ENCODE measurements around the gene MOGAT3.
A peak's percentile ranks its signal among the peaks of the same experiment; 100 is the strongest.

MOGAT3 gene

GRCh38 chr7:101233907-101234547 lies 33.2 kb upstream of the MOGAT3 start:
- no peak for DNase-seq

- DNase-seq = peak; percentile 44
These were observed 31.5 kb upstream of the MOGAT3 start for GRCh38 chr7:101232141-101232850.

GRCh38 chr7:101231644-101232043 lies 30.8 kb upstream of the MOGAT3 start:
- DNase-seq = no peak

- no peak for DNase-seq
These were observed 25.9 kb upstream of the MOGAT3 start for GRCh38 chr7:101226721-101227120.

- DNase-seq = no peak
These were observed 24.8 kb upstream of the MOGAT3 start for GRCh38 chr7:101225650-101226049.

DNA sequence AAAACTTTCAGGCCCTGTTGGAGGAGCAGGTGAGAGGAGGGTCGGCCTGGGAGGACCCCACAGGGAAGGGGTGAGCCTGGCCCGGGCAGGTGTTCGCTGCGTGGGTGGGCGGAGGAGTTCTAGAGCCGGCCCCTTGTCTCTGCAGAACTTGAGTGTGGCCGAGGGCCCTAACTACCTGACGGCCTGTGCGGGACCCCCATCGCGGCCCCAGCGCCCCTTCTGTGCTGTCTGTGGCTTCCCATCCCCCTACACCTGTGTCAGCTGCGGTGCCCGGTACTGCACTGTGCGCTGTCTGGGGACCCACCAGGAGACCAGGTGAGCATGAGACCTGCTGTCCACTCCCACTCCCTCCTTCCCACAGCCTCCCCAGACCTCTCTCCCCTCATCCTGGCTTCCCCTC lies 22.7 kb upstream of the MOGAT3 start:
- no peak for DNase-seq

DNA sequence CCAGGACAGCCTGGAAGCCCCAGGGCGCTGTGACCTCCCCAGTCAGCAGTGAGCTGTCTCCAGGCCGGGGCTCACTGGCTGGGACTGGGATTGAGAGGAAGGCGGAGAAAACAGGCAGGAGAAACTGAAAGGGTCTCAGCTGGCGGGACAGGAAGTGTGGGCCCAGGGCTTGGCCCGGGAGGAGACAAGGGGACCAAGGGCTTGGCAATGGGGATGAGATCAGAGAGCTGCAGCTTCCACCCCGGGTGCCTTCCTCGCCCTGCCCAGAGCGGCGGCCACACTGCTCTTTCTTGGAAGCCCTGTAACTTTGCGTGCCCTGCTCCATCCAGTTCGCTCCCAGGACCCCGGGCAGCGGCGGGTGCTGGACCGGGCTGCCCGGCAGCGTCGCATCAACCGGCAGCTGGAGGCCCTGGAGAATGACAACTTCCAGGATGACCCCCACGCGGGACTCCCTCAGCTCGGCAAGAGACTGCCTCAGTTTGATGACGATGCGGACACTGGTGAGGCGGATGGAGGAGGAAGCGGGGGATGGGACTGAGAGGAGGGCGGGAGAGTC lies 21.5 kb upstream of the MOGAT3 start:
- no peak for DNase-seq

DNA sequence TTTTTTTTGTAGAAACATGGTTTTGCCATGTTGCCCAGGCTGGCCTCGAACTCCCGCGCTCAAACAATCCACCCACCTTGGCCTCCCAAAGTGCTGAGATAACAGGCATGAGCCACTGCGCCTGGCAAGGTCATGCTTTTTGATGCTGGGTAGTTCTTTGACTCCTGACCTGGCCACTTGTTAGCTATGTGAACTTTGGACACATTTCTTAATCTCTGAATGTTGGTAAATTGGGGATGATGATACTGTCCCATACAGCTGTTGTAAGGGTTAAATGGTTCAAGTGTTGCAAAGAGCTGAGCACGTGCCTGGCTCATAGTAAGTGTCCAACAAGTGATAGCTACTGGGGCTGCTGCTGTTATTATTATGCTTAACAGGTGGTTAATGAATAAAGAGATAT lies 19.5 kb upstream of the MOGAT3 start:
- no peak for DNase-seq

DNA sequence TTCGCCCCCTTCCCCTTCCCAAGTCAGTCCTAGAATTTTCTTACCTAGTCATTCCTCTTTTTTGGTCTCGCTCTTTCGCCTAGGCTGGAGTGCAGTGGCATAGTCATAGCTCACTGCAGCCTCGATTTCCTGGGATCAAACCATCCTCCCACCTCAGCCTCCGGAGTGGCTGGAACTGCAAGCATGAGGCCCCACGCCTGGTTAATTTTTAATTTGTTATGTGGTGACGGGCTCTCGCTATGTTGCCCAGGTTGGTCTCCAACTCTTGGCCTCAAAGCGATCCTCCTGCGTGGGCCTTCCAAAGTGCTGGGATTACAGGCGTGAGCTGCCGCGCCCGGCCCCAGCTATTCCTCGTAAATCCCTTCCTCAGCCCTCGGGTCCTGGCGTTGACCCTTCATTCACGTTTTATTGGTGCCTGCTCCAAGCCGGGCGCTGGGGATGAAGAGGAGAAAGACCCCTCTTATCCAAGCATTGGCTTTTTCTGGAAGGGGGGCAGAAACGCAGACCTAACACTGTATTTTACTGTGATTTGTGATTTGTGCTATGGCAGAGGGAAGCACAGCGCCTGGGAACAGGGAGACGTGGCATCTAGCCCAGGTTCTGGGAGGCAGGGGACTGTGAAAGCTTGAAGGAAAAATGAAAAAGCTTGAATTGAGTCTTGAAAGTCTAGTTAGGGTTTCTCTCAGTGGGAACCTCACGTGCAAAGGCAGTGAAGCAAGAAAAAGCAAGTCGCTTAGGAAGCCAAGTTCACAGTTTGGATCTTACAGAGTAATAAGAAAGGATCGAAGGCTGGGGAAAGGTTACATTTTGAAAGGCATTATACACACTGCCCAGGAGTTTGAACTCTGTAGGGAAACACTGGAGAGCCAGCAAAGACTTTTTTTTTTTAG lies 17.6 kb upstream of the MOGAT3 start:
- DNase-seq = no peak

GRCh38 chr7:101217388-101218235 lies 16.8 kb upstream of the MOGAT3 start, which contains the start of the genes PLOD3 and ZNHIT1:
Gene PLOD3, minus strand, starts transcription at chr7:101217581. Its CDS starts 307 bp downstream, at chr7:101217274.
Gene ZNHIT1, plus strand, starts transcription at chr7:101218165. Its CDS starts 31 bp downstream, at chr7:101218196.
- DNase-seq = peak; percentile 95

- no peak for DNase-seq
These were observed 16.1 kb upstream of the MOGAT3 start for GRCh38 chr7:101216860-101217387.

- no peak for DNase-seq
These were observed 15.4 kb upstream of the MOGAT3 start for GRCh38 chr7:101216001-101216859.

GRCh38 chr7:101212014-101212413 lies 11.2 kb upstream of the MOGAT3 start:
- DNase-seq = no peak

DNA sequence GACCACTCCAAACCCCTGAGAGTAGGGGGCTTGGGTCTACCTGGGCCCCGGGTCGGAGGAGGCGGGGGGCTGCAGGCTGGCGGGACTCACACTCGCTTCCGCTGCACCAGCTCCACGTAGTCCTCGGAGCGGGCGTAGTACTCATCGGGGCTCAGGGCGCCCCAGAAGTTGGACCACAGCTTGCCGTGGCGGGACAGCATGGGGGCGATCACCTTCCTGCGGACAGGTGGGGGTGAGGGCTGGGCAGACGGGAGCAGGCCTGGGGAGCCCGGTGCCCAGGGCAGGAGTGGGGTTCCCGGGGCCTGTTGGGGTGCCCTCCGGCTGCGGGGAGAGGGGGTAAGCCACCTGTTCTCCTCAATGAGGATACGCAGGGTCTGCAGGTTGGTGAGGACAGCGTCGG lies 10.7 kb upstream of the MOGAT3 start:
- no peak for DNase-seq

GRCh38 chr7:101210143-101210542 lies 9.3 kb upstream of the MOGAT3 start:
- no peak for DNase-seq

DNA sequence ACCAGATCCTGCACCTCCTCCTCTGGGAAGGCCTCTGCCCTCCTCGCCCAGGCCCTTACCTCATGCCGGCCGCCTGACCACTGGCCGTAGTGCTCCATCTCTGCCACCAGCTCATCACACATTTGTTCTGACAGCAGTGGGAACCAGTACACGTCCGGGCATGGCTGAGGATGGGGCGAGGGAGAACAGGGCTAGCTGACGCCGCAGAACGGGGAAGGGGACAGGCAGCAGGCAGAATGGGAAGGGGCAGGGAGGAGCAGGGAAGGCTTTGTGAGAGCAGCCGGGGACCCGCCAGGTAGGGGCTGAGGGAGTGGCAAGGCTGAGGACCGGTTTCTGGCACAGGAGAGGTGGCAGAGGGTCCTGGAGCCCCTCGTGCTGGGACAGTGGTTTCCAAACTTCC lies 8.0 kb upstream of the MOGAT3 start:
- DNase-seq = no peak

- DNase-seq = no peak
These were observed 6.6 kb upstream of the MOGAT3 start for GRCh38 chr7:101207459-101207858.

DNA sequence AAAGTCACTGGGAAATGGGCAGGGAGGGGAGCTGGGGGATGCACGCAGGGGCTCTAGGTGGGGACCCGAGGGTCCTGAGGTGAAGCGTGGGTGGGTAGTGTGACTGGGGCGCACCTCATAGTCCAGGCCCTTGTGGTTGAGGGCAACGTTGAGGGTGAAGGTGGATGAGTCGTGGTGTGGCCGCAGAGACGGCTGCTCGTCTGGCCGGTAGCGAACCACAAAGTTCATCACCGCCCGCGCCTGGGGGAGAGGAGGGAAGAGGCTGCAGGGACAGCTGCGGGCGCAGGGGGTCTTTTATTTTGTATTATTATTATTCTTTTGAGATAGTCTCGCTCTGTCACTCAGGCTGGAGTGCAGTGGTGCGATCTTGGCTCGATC lies 5.8 kb upstream of the MOGAT3 start:
- DNase-seq = no peak

GRCh38 chr7:101205901-101206664 lies 5.2 kb upstream of the MOGAT3 start:
- no peak for DNase-seq

Data from DMS153 (cell line).